Kidney (tissue), 14 donors: Measurements from ENCODE around the gene GNAT1. TPM values are rescaled to one million over a fixed set of nuclear protein-coding genes. Genes with fewer than 3 reads are reported as not detected.

Experiments used
- DNase-seq, 5 donors: peaks; one replicate each; pipeline ENCODE4 v3.0.0-alpha.2; 2013 to 2020
- FAIRE-seq: peaks from 2 replicates; lab custom pipeline; 2012; peaks lifted over from hg19 to GRCh38; lab: Jason Lieb, UNC
- H3K27ac ChIP-seq, 2 donors: one replicate each; pipeline ENCODE4 v1.7.0; 2013; ENCODE audit warnings: low read depth in 2 of 2, low read length in 2 of 2, inconsistent platforms in 1 of 2
- H3K27me3 ChIP-seq: one replicate; pipeline ENCODE4 v1.7.1; 2013; ENCODE audit warnings: low read length, inconsistent platforms; ENCODE audit not compliant: control insufficient read depth, insufficient read depth
- H3K36me3 ChIP-seq, 3 donors: one replicate each; pipeline versions ENCODE4 v1.7.0 to v1.7.1; 2013; ENCODE audit warnings: low read length in 3 of 3, control low read depth in 1 of 3, inconsistent platforms in 1 of 3; ENCODE audit not compliant: insufficient read depth in 3 of 3, control insufficient read depth in 2 of 3
- H3K4me1 ChIP-seq, 3 donors: one replicate each; pipeline versions ENCODE4 v1.7.0 to v1.7.1; 2013; ENCODE audit warnings: low read length in 3 of 3, inconsistent platforms in 1 of 3, low read depth in 1 of 3; ENCODE audit not compliant: control insufficient read depth in 2 of 3, insufficient read depth in 2 of 3
- H3K4me3 ChIP-seq, 3 donors: one replicate each; pipeline versions ENCODE4 v1.7.0 to v1.8.1; 2013; ENCODE audit warnings: low read length in 3 of 3, control low read depth in 1 of 3, inconsistent platforms in 1 of 3
- H3K9ac ChIP-seq, 3 donors: one replicate each; pipeline versions ENCODE4 v1.7.0 to v1.7.1; 2013; ENCODE audit warnings: low read length in 3 of 3, control low read depth in 1 of 3, inconsistent platforms in 1 of 3
- H3K9me3 ChIP-seq, 3 donors: one replicate each; pipeline versions ENCODE4 v1.7.0 to v1.7.1; 2013; ENCODE audit warnings: low read length in 3 of 3, control low read depth in 1 of 3, inconsistent platforms in 1 of 3; ENCODE audit not compliant: control insufficient read depth in 2 of 3, insufficient read depth in 1 of 3
- CTCF ChIP-seq: IDR thresholded peaks from 3 replicates; pipeline ENCODE4 v1.5.1; 2012; ENCODE audit warnings: mild to moderate bottlenecking, moderate library complexity, borderline replicate concordance; ENCODE audit not compliant: insufficient read depth; ENCODE audit errors: extremely low read depth
- intact Hi-C: fragments of 100-400 bp; cut with DNase I; formaldehyde crosslinking; loops from one replicate; pipeline ENCODE4 v1.11.1; 2022
- polyA plus RNA-seq: library from polyadenylated mRNA; stranded (reverse); fragments of 350-450 nt; fragmentation: Illumina TruSeq; extraction: RNeasy Lipid Tissue Mini Kit (QIAGEN cat#74804); gene quantifications from one replicate; pipeline ENCODE4 v1.2.3, GENCODE V29; 2014; ENCODE audit warnings: low read depth, low replicate concordance; ENCODE audit not compliant: insufficient read depth
- total RNA-seq: library from RNA; stranded (reverse); fragmentation: NEBNext Ultra II Directional; extraction: Animal tissue kit (Norgen Biotek cat#: 25700); gene quantifications from one replicate; pipeline ENCODE4 v1.2.1, GENCODE V29; 2021
- donor health status: control.
- donor health status: control.
- donor health status: control.
- donor health status: control.
- donor health status: control.
- donor health status: DM: yes; HTN: yes; CAD: no.
- donor health status: Normal renal cell carcinoma (clear cell type).

The GNAT1 gene
- total and polyA plus RNA-seq, 2 donors from 2014 or later, result not detected

GRCh38 chr3:50158530-50159146 lies 32.8 kb upstream of the GNAT1 start:
- TF ChIP-seq CTCF, result no peak
- Histone ChIP-seq H3K36me3 (no peaks in the 10 kb centered on the region), H3K9ac (peak overlapping the region in 1 of 3 donors; percentile 46), H3K9me3 (no peaks in the 10 kb centered on the region), H3K27me3 (no peaks in the 10 kb centered on the region), H3K4me3 (no peak overlapping the region), H3K4me1 (peaks cover 0 to 45% (median 22%) of the 10 kb centered on the region in 3 donors), H3K27ac (peak overlapping the region; percentile 63 to 71)
- FAIRE-seq, result no peak
- intact Hi-C loops, result no loop called here
- no peak for DNase-seq

- TF ChIP-seq CTCF, result no peak
- H3K4me3 ChIP-seq, result no peak overlapping the region
- DNase-seq (peak in 1 of 5 donors; percentile 88), FAIRE-seq (no peak)
- H3K27ac ChIP-seq, result peak overlapping the region; percentile 75 to 79
- peaks cover 5 to 64% (median 41%) of the 10 kb centered on the region in 3 donors for H3K4me1 ChIP-seq
- no peaks in the 10 kb centered on the region for H3K27me3 ChIP-seq
- no peaks in the 10 kb centered on the region for H3K9me3 ChIP-seq
- H3K36me3 ChIP-seq, result peaks cover 0 to 2% (median 0%) of the 10 kb centered on the region in 3 donors
- peak overlapping the region in 1 of 3 donors; percentile 0 for H3K9ac ChIP-seq
- intact Hi-C loops, result no loop called here
Measured at GRCh38 chr3:50160561-50160983, 30.8 kb upstream of the GNAT1 start.

GRCh38 chr3:50161320-50161719 lies 30.1 kb upstream of the GNAT1 start:
- H3K4me3 ChIP-seq, result no peak overlapping the region
- H3K9me3 ChIP-seq, result no peaks in the 10 kb centered on the region
- peaks cover 0 to 2% (median 0%) of the 10 kb centered on the region in 3 donors for H3K36me3 ChIP-seq
- TF ChIP-seq CTCF, result no peak
- intact Hi-C loops, result no loop called here
- peaks cover 5 to 70% (median 49%) of the 10 kb centered on the region in 3 donors for H3K4me1 ChIP-seq
- FAIRE-seq (no peak), DNase-seq (no peak)
- H3K27ac ChIP-seq, result peak overlapping the region; percentile 75 to 79
- no peaks in the 10 kb centered on the region for H3K27me3 ChIP-seq
- peak overlapping the region in 1 of 3 donors; percentile 41 for H3K9ac ChIP-seq
